GM23248 (cell line): ENCODE results near the gene PTPRN2.

Experiments used
- EZH2 ChIP-seq: fragments of 200-600 bp; sonication (generic); IDR thresholded peaks from 2 replicates; pipeline ENCODE4 v1.6.1; 2018; ENCODE audit warnings: antibody characterized with exemption, mild to moderate bottlenecking; ENCODE audit not compliant: insufficient read depth, poor library complexity, severe bottlenecking
- EZH2phosphoT487 ChIP-seq: fragments of 200-600 bp; sonication (generic); IDR thresholded peaks from 2 replicates; pipeline ENCODE4 v1.6.1; 2018; ENCODE audit warnings: antibody characterized with exemption, moderate library complexity, mild to moderate bottlenecking, low read depth; ENCODE audit not compliant: insufficient read depth

DNA sequence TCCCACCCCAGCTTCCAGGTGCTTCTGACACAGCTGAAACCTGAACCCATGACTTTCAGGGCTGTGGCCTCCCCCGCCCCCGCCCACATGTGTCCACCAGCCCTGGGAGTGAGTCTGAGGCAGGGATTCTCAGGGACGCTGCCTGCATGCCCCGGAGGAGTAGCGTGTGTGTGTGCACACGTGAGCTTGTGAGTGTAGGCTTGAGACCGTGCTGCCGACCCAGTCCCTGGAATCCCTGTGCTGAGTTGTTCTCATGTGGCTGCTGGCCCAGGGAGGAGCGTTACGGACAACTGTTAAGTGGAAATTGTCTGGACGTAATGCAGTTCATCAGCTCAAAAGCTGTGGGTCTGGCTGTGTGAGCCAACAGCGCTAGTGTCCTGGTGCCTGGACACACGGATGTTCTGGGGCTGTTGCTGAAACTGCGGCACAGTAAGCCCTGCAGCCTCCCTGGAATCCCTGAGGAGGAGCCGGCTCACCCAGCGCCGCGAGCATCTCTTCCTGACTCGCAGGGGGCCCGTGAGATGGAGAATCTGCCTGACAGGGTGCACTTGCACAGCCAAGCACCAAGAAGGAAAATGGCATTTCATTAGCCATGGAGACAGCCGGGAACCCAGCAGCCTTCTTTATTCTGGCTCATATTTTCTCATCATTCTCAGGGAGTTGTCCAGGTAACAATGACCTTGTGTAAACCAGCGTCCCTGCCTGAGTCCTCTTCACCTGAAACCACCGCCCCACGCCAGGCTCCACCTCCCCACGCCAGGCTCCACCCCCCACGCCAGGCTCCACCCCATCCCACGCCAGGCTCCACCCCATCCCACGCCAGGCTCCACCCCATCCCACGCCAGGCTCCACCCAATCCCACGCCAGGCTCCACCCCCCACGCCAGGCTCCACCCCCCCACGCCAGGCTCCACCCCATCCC is 603.9 kb downstream of the PTPRN2 start:
- TF ChIP-seq EZH2 (no peak), EZH2phosphoT487 (no peak)
